ENCODE measurements around the gene PYGB. TPM values are rescaled to one million over a fixed set of nuclear protein-coding genes. Genes with fewer than 3 reads are reported as not detected.

PYGB gene
- total and polyA plus RNA-seq, 2 experiments from 2014 or later = 45.3 to 61.1 TPM

DNA sequence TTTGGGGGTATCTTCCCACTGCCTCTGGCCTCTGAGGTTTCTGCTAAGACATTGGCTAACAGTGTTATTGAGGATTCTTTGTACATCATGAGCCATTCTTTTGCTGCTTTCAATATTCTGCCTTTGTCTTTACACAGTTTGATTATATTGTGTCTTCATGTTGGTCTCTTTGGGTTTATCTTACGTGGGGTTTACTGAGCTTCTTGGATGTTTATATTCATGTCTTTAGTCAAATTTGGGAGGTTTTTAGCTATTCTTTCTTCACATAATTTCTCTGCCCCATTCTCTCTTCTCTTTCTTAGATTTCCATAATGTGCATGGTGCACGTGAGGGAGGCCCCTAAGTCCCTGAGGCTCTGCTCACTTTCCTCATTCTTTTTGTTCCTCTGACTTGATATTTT lies 44.8 kb upstream of the PYGB start:
- Histone ChIP-seq H3K27ac (no peak overlapping the region), H3K79me2 (peaks cover 83% of the 10 kb centered on the region), H3K27me3 (no peaks in the 10 kb centered on the region), H3K4me2 (no peak overlapping the region), H3K4me3 (no peak overlapping the region), H3K9me2 (replicated peaks; ENCODE audit: insufficient read depth) (no peaks in the 10 kb centered on the region), H3K9me3 (ENCODE audit: low read depth) (no peaks in the 10 kb centered on the region), H4K20me1 (ENCODE audit: insufficient read depth, poor library complexity, severe bottlenecking) (peaks cover 16% of the 10 kb centered on the region), H3K4me1 (ENCODE audit: insufficient read depth) (no peaks in the 10 kb centered on the region), H2AFZ (no peak overlapping the region), H3K36me3 (replicated peaks; ENCODE audit: insufficient read depth, low read depth) (no peaks in the 10 kb centered on the region)
- 86% methylated on average over 2 of the region's 2 CpGs for WGBS (ENCODE audit: low lambda C conversion rate, missing lambda C conversion rate)
- TF ChIP-seq EZH2phosphoT487 (IDR thresholded peaks at IDR 0.05; ENCODE audit: low read depth, severe bottlenecking, unreplicated experiment) (no peak), EZH2 (IDR thresholded peaks at IDR 0.05; ENCODE audit: borderline replicate concordance) (no peak)
- no peak for DNase-seq (ENCODE audit: low spot score)

DNA sequence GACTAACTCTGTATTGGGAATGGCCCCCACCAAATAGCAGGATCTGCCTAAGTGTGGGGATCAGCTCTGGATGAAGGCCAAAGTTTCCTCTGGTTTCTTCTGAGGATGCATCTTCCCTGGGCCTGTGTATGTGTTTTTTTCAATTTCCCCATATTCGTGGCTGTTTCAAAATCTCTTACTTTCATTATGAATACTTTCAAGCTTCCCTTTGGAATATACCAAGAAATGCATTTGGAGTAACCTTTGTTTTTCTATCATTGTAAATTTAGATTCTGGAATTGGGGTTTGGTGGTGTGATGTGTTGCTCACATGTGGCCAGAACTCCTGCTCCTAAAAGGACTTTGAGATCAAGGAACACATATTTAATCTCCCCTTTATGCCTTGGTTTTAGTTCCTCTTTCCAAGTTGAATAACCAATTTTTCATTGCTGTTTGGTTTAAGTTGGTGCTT lies 44.0 kb upstream of the PYGB start:
- DNase-seq (ENCODE audit: low spot score) = no peak
- TF ChIP-seq CTCF (IDR thresholded peaks at IDR 0.05; ENCODE audit: poor library complexity) = no peak
- TF ChIP-seq EZH2phosphoT487 (IDR thresholded peaks at IDR 0.05; ENCODE audit: low read depth, severe bottlenecking, unreplicated experiment) = no peak
- TF ChIP-seq EZH2 (IDR thresholded peaks at IDR 0.05; ENCODE audit: borderline replicate concordance) = no peak
- Histone ChIP-seq H3K79me2 (peaks cover 75% of the 10 kb centered on the region), H3K9me2 (replicated peaks; ENCODE audit: insufficient read depth) (no peaks in the 10 kb centered on the region), H3K4me2 (no peak overlapping the region), H2AFZ (no peak overlapping the region), H3K27ac (no peak overlapping the region), H4K20me1 (ENCODE audit: insufficient read depth, poor library complexity, severe bottlenecking) (peaks cover 16% of the 10 kb centered on the region), H3K36me3 (replicated peaks; ENCODE audit: insufficient read depth, low read depth) (no peaks in the 10 kb centered on the region), H3K4me1 (ENCODE audit: insufficient read depth) (no peaks in the 10 kb centered on the region), H3K4me3 (no peak overlapping the region), H3K9me3 (ENCODE audit: low read depth) (no peaks in the 10 kb centered on the region), H3K27me3 (no peaks in the 10 kb centered on the region)
- WGBS (ENCODE audit: low lambda C conversion rate, missing lambda C conversion rate) = 94% methylated on average over 1 of the region's 1 CpG

DNA sequence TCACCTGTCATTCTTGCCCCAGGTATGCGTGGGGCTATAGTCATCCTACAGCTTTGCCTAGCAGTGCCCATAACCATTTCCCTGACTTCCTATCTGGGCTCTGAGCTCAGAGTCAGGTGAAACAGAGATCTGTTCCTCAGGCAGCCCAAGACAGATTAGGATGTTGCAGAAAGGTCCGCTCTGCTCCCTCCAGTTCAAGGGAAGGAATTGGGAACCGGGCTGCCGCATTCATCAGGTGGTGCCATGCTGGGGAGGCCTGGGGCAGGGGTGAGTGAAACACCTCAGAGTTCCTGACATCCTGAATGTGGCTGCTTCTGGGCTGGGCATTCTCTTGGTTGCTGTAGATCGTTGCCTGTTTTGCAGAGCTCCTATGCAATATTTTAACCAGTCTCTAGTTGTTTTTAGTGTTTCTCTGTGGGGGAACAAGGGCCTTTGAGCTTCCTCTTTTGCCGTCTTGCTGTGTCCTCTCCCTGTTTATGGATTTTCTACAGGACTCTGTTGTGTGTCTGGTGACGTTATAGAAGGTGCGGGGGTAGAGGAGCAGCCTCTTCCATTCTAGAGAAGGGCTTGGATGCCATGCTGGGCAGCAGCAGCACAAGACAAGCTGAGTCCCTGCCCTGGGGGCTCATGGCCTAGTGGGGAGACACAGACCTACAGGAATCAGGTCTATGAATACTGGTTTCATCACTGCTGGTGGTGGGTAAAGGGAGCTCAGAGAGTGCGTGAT lies 43.2 kb upstream of the PYGB start:
- H3K9me2 ChIP-seq (replicated peaks; ENCODE audit: insufficient read depth) = no peaks in the 10 kb centered on the region
- H3K36me3 ChIP-seq (replicated peaks; ENCODE audit: insufficient read depth, low read depth) = no peaks in the 10 kb centered on the region
- H3K4me1 ChIP-seq (ENCODE audit: insufficient read depth) = no peaks in the 10 kb centered on the region
- H3K4me3 ChIP-seq = no peak overlapping the region
- no peak for DNase-seq (ENCODE audit: low spot score)
- H4K20me1 ChIP-seq (ENCODE audit: insufficient read depth, poor library complexity, severe bottlenecking) = peaks cover 16% of the 10 kb centered on the region
- TF ChIP-seq EZH2 (IDR thresholded peaks at IDR 0.05; ENCODE audit: borderline replicate concordance) = no peak
- no peak for TF ChIP-seq EZH2phosphoT487 (IDR thresholded peaks at IDR 0.05; ENCODE audit: low read depth, severe bottlenecking, unreplicated experiment)
- no peak for TF ChIP-seq CTCF (IDR thresholded peaks at IDR 0.05; ENCODE audit: poor library complexity)
- no peak overlapping the region for H2AFZ ChIP-seq
- no peak overlapping the region for H3K27ac ChIP-seq
- H3K79me2 ChIP-seq = peaks cover 67% of the 10 kb centered on the region
- H3K4me2 ChIP-seq = no peak overlapping the region
- no peaks in the 10 kb centered on the region for H3K27me3 ChIP-seq
- H3K9me3 ChIP-seq (ENCODE audit: low read depth) = no peaks in the 10 kb centered on the region
- WGBS (ENCODE audit: low lambda C conversion rate, missing lambda C conversion rate) = 90% methylated on average over 9 of the region's 9 CpGs

DNA sequence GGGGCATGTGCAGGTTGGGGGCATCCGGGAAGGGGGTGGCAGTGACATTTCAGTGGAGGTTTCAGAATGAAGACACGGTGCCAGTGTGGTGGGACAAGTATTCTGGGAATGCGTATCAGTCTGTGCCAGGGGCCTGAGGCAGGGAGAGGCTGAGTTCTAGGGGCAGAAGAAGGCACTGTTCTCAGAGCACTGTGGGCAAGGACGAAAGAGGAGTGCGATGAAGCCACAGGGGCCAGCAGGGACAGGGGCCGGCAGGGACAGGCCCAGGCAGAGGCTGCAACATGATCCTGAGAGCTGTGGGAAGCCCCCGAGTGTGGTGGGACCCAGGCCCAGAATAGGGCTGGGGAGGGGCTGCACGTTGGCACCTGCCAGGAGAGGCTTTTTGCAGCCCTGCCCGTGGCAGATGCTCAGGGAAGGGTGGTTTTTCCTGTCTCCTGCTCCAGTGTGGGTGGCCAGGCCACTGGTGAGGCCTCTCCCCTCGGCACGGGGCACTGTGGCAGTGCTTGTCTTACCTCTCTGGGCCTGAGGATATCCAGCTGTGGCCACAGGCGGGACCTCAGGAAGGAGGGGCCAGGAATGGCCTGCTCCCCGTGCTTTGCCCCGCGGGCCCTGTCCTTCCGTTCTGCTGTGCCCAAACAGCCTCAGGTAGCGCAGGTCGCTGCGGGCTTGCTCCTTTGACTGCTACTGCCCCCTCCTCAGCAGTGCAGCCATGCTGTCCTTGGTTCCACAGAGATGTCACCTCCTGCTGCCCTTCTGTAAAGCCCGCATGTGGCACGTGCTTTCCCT lies 42.4 kb upstream of the PYGB start:
- Histone ChIP-seq H3K4me3 (no peak overlapping the region), H3K27me3 (no peaks in the 10 kb centered on the region), H2AFZ (no peak overlapping the region), H3K27ac (no peak overlapping the region), H3K4me2 (no peak overlapping the region), H3K36me3 (replicated peaks; ENCODE audit: insufficient read depth, low read depth) (no peaks in the 10 kb centered on the region), H3K9me2 (replicated peaks; ENCODE audit: insufficient read depth) (no peaks in the 10 kb centered on the region), H3K9me3 (ENCODE audit: low read depth) (no peaks in the 10 kb centered on the region), H3K4me1 (ENCODE audit: insufficient read depth) (no peaks in the 10 kb centered on the region), H3K79me2 (peaks cover 60% of the 10 kb centered on the region), H4K20me1 (ENCODE audit: insufficient read depth, poor library complexity, severe bottlenecking) (peaks cover 8% of the 10 kb centered on the region)
- 87% methylated on average over 21 of the region's 21 CpGs for WGBS (ENCODE audit: low lambda C conversion rate, missing lambda C conversion rate)
- no peak for DNase-seq (ENCODE audit: low spot score)
- no peak for TF ChIP-seq EZH2 (IDR thresholded peaks at IDR 0.05; ENCODE audit: borderline replicate concordance)
- TF ChIP-seq CTCF (IDR thresholded peaks at IDR 0.05; ENCODE audit: poor library complexity) = no peak
- no peak for TF ChIP-seq EZH2phosphoT487 (IDR thresholded peaks at IDR 0.05; ENCODE audit: low read depth, severe bottlenecking, unreplicated experiment)

All from hepatocyte (in vitro differentiated cells).